CD4-positive, alpha-beta T cell treated with Interleukin-6 for 4 hours (primary cell): ENCODE measurements around the gene MTIF2.
"Not testable (repeated sequence)": the region's sequence is repeated elsewhere in the genome, so short reads cannot be mapped to it uniquely, and the experiment has no call there.

Experiments
- DNase-seq: peaks from one replicate; pipeline ENCODE4 v3.0.0-alpha.2; 2020; ENCODE audit warnings: mixed read lengths

Gene MTIF2

GRCh38 chr2:55239656-55240222 is 29.3 kb downstream of the MTIF2 start:
- DNase-seq, result no peak

- no peak for DNase-seq
Measured at GRCh38 chr2:55236992-55237543, 32.0 kb downstream of the MTIF2 start.

- DNase-seq, result no peak
Measured at GRCh38 chr2:55235724-55236538, 33.1 kb downstream of the MTIF2 start.

- DNase-seq, result no peak
Measured at GRCh38 chr2:55233658-55233940, 35.4 kb downstream of the MTIF2 start.

- peak; percentile 48 for DNase-seq
Measured at GRCh38 chr2:55232863-55233657, 36.0 kb downstream of the MTIF2 start.

- peak; percentile 94 for DNase-seq
Measured at GRCh38 chr2:55232084-55232862, 36.8 kb downstream of the MTIF2 start, which contains the start of the genes CLHC1 and RPS27A. CLHC1 (minus strand) TSS chr2:55232293; CDS start chr2:55222411, 9,882 bp downstream. RPS27A (plus strand) TSS chr2:55232688; CDS start chr2:55232825, 137 bp downstream.

- DNase-seq, result no peak
Measured at GRCh38 chr2:55231546-55232083, 37.4 kb downstream of the MTIF2 start.

- no peak for DNase-seq
Measured at GRCh38 chr2:55230551-55230950, 38.5 kb downstream of the MTIF2 start.

GRCh38 chr2:55229221-55229620 is 39.8 kb downstream of the MTIF2 start:
- DNase-seq, result no peak

- DNase-seq, result no peak
Measured at GRCh38 chr2:55228226-55228563, 40.8 kb downstream of the MTIF2 start.

- DNase-seq, result not testable (repeated sequence)
Measured at GRCh38 chr2:55227437-55228225, 41.4 kb downstream of the MTIF2 start.

GRCh38 chr2:55225481-55226020 is 43.5 kb downstream of the MTIF2 start:
- DNase-seq, result no peak

- no peak for DNase-seq
Measured at GRCh38 chr2:55224761-55225261, 44.2 kb downstream of the MTIF2 start.

GRCh38 chr2:55223958-55224760 is 44.9 kb downstream of the MTIF2 start:
- DNase-seq, result peak; percentile 6

GRCh38 chr2:55213822-55214221 is 55.2 kb downstream of the MTIF2 start:
- no peak for DNase-seq

GRCh38 chr2:55204950-55205349 is 64.1 kb downstream of the MTIF2 start:
- DNase-seq, result no peak

- no peak for DNase-seq
Measured at GRCh38 chr2:55204536-55204935, 64.5 kb downstream of the MTIF2 start.

- no peak for DNase-seq
Measured at GRCh38 chr2:55200416-55200815, 68.6 kb downstream of the MTIF2 start.

GRCh38 chr2:55196526-55196925 is 72.5 kb downstream of the MTIF2 start:
- no peak for DNase-seq

GRCh38 chr2:55191888-55192287 is 77.1 kb downstream of the MTIF2 start:
- DNase-seq, result not testable (repeated sequence)
